K562 (cell line): ENCODE measurements around the gene CFAP107. TPM values are rescaled to one million over a fixed set of nuclear protein-coding genes. Genes with fewer than 3 reads are reported as not detected.

Source experiments
- ATAC-seq: fragments of 200-7000 bp; cut with Tn5 transposase; 3 replicates; pipeline ENCODE4 v1.9.1; 2020; ENCODE audit warnings: moderate library complexity
- BruUV-seq: library from RNA; stranded (reverse); fragments of 400-500 nt; replicated peaks from 2 replicates; lab custom pipeline; 2021; lab: Mats Ljungman, UMichigan
- CTCF ChIA-PET: fragments of 300-600 bp; formaldehyde crosslinking; extraction: SDS; loops from one replicate; lab custom pipeline; 2021; ENCODE audit warnings: low intra/inter-chr PET ratio; lab: Yijun Ruan, JAX
- POLR2A ChIA-PET: fragments of 300-600, 350-650 bp; sonication (Branson Sonifier 250); formaldehyde crosslinking; extraction: SDS; loops from one replicate; lab custom pipeline; 2021; ENCODE audit warnings: antibody characterized with exemption, inconsistent platforms; lab: Yijun Ruan, JAX
- DNase-seq, 4 experiments: peaks; one replicate each; pipeline versions ENCODE4 v3.0.0 to v3.0.0-alpha.2; 2011 to 2018; ENCODE audit warnings: low spot score in 3 of 4, mixed read lengths in 3 of 4; ENCODE audit errors: extremely low read depth in 1 of 4
- FAIRE-seq: peaks from 2 replicates; lab custom pipeline; 2011; peaks lifted over from hg19 to GRCh38; lab: Jason Lieb, UNC
- H2AFZ ChIP-seq: 2 replicates; pipeline ENCODE4 v1.6.0; 2011; ENCODE audit warnings: low read depth, low read length, control low read depth, inconsistent platforms
- H3K27ac ChIP-seq: fragments of 200-600 bp; 3 replicates; pipeline ENCODE4 v1.8.0; 2011; ENCODE audit warnings: low read depth, mild to moderate bottlenecking, control low read depth, inconsistent platforms, low read length, moderate library complexity, mixed read lengths; ENCODE audit errors: extremely low read depth
- H3K27me3 ChIP-seq, 2 experiments: fragments of 300-600 bp in 1 of 2; 2 replicates in 1 of 2; 3 replicates in 1 of 2; pipeline versions ENCODE4 v1.6.0 to v1.8.0; 2011; ENCODE audit warnings: inconsistent platforms in 2 of 2, low read length in 2 of 2, mild to moderate bottlenecking in 1 of 2, mixed read lengths in 1 of 2, moderate library complexity in 1 of 2; ENCODE audit not compliant: control insufficient read depth in 2 of 2, insufficient read depth in 2 of 2
- H3K36me3 ChIP-seq: fragments of 300-600 bp; 3 replicates; pipeline ENCODE4 v1.8.0; 2011; ENCODE audit warnings: mild to moderate bottlenecking, low read length, inconsistent platforms; ENCODE audit not compliant: control insufficient read depth, insufficient read depth
- H3K4me1 ChIP-seq, 2 experiments: fragments of 200-600 bp in 1 of 2; replicated peaks in 1 of 2; 2 replicates in 1 of 2; 3 replicates in 1 of 2; pipeline versions ENCODE4 v1.5.1 to v1.8.0; 2011; ENCODE audit warnings: inconsistent platforms in 2 of 2, low read length in 2 of 2, mild to moderate bottlenecking in 1 of 2, mixed read lengths in 1 of 2, moderate library complexity in 1 of 2; ENCODE audit not compliant: control insufficient read depth in 2 of 2, insufficient read depth in 2 of 2
- H3K4me2 ChIP-seq: 2 replicates; pipeline ENCODE4 v1.6.1; 2011; ENCODE audit warnings: low read length, control low read depth, inconsistent platforms, mixed read lengths; ENCODE audit not compliant: insufficient read depth
- H3K4me3 ChIP-seq: fragments of 200-600 bp; sonication (generic), shearing (Covaris generic); 2 replicates; pipeline ENCODE4 v1.5.1; 2016; ENCODE audit warnings: control low read depth, inconsistent platforms
- H3K79me2 ChIP-seq: fragments of 200-600 bp; 3 replicates; pipeline ENCODE4 v1.8.0; 2011; ENCODE audit warnings: low read length, inconsistent platforms; ENCODE audit not compliant: control insufficient read depth, insufficient read depth
- H3K9ac ChIP-seq, 2 experiments: 2 replicates each; pipeline versions ENCODE4 v1.6.0 to v1.6.1; 2011; ENCODE audit warnings: low read depth in 2 of 2, low read length in 2 of 2, control low read depth in 1 of 2, inconsistent platforms in 1 of 2, mild to moderate bottlenecking in 1 of 2, mixed read lengths in 1 of 2; ENCODE audit not compliant: insufficient read depth in 1 of 2
- H3K9me1 ChIP-seq: one replicate; pipeline ENCODE4 v1.6.0; 2011; ENCODE audit warnings: inconsistent platforms, mild to moderate bottlenecking, low read length, moderate library complexity; ENCODE audit not compliant: control insufficient read depth, insufficient read depth
- H3K9me3 ChIP-seq: replicated peaks from 2 replicates; pipeline ENCODE4 v1.5.1; 2011; ENCODE audit warnings: low read depth, low read length, inconsistent platforms; ENCODE audit not compliant: control insufficient read depth, insufficient read depth
- H4K20me1 ChIP-seq: replicated peaks from 2 replicates; pipeline ENCODE4 v1.6.1; 2011; ENCODE audit warnings: low read length, inconsistent platforms, mixed read lengths; ENCODE audit not compliant: control insufficient read depth, insufficient read depth
- CTCF ChIP-seq, 3 experiments: IDR thresholded peaks in 2 of 3; conservative IDR thresholded peaks in 1 of 3; 2 replicates each; pipeline ENCODE4 v1.5.1; 2011 to 2012; ENCODE audit warnings: low read length in 3 of 3, mild to moderate bottlenecking in 3 of 3, control low read depth in 2 of 3, improper control_type of control experiment in 1 of 3, inconsistent platforms in 1 of 3, low read depth in 1 of 3, mixed read lengths in 1 of 3, moderate library complexity in 1 of 3; ENCODE audit not compliant: insufficient read depth in 2 of 3
- ESRRB ChIP-seq: fragments of 250-450 bp; sonication (Bioruptor Pico); IDR thresholded peaks from 2 replicates; pipeline ENCODE4 v1.5.0; 2020; ENCODE audit warnings: mild to moderate bottlenecking, moderate library complexity, borderline replicate concordance
- MTA3 ChIP-seq: fragments of 450-650 bp; formaldehyde crosslinking; IDR thresholded peaks from 2 replicates; pipeline ENCODE4 v1.6.1; 2017; ENCODE audit warnings: mild to moderate bottlenecking, borderline replicate concordance
- RAD21 ChIP-seq, 2 experiments: fragments of 250-450 bp in 1 of 2; fragments of 450-650 bp in 1 of 2; sonication (Bioruptor Pico) in 1 of 2; formaldehyde crosslinking in 1 of 2; IDR thresholded peaks in 1 of 2; conservative IDR thresholded peaks in 1 of 2; 2 replicates each; pipeline versions ENCODE4 v1.4.0 to v1.8.0; 2020 to 2022; ENCODE audit warnings: mild to moderate bottlenecking in 2 of 2, moderate library complexity in 1 of 2
- WGBS: fragments of 100-300 bp; shearing (Covaris generic); methylation state at CpG from one replicate; pipeline ENCODE4 v1.1.6; 2016; ENCODE audit warnings: low coverage, mixed read lengths; ENCODE audit not compliant: insufficient coverage; ENCODE audit errors: missing lambda C conversion rate; 5-methylcytosine and 5-hydroxymethylcytosine counted together
- in situ Hi-C: fragments of 300-500 bp; cut with MboI; formaldehyde crosslinking; loops from 4 replicates; pipeline ENCODE4 v1.15.0; 2018; ENCODE audit warnings: inconsistent platforms, mixed read lengths
- intact Hi-C: fragments of 100-400 bp; cut with micrococcal nuclease; formaldehyde crosslinking; loops from 2 replicates; pipeline ENCODE4 v1.14.2; 2022
- polyA plus RNA-seq, 8 experiments: library from polyadenylated mRNA; depleted of rRNA in 4 of 8; stranded (reverse) in 5 of 8; unstranded in 3 of 8; fragments of >200 nt; fragmentation: Nextera tagmentation in 2 of 8; fragmentation: Illumina TruSeq in 1 of 8; extraction: Ambion mirVana in 2 of 8; extraction: Trizol in 1 of 8; gene quantifications; 2 replicates each; pipeline versions ENCODE4 v1.2.1 to v1.2.3, GENCODE V29; 2011 to 2014; ENCODE audit warnings: inconsistent platforms in 1 of 8, missing spikeins in 1 of 8
- total RNA-seq, 7 experiments: library from RNA; depleted of rRNA in 6 of 7; stranded (reverse); fragments of >200 nt in 6 of 7; fragmentation: Illumina TruSeq in 2 of 7; extraction: Trizol in 2 of 7; gene quantifications; 2 replicates each; pipeline versions ENCODE4 v1.2.1 to v1.2.3, GENCODE V29; 2011 to 2021; ENCODE audit warnings: low replicate concordance in 1 of 7

Gene CFAP107
- total and polyA plus RNA-seq, 9 of the 15 experiments (the other 6 are each of a cell fraction or from before 2014, with no cell fraction given), result 0.03 to 0.08 TPM; not detected in 7

GRCh38 chr1:12778907-12779306 lies 32.9 kb downstream of the CFAP107 start:
- WGBS, result 0% methylated on average over 6 of the region's 6 CpGs

More at GRCh38 chr1:12778907-12779306, 32.9 kb downstream of the CFAP107 start:
- peaks cover 15 to 42% of the 10 kb centered on the region in 2 experiments; a peak in 4 of 5 replicates for H3K27me3 ChIP-seq
- no peaks in the 10 kb centered on the region for H3K36me3 ChIP-seq
- DNase-seq (no peak), FAIRE-seq (no peak), ATAC-seq (no peak)
- H3K9me3 ChIP-seq, result no peaks in the 10 kb centered on the region
- no peak overlapping the region for H3K4me2 ChIP-seq
- in situ Hi-C loops (loop anchor here (10.0 kb wide), 1 partner anchor 464 kb away; no protein-coding TSS in a partner anchor), intact Hi-C loops (loop anchor here (10.0 kb wide), 3 partner anchors 114 to 654 kb away; no protein-coding TSS in a partner anchor)
- BruUV-seq, result no TSS peak
- no peak overlapping the region for H2AFZ ChIP-seq
- POLR2A ChIA-PET, result interaction anchor here (0.6 kb wide), 1 partner anchor 1072 kb away, joined by 3 read pairs; no protein-coding TSS in a partner anchor
- H3K9ac ChIP-seq, result no peak overlapping the region
- H3K4me1 ChIP-seq, result no peaks in the 10 kb centered on the region
- no peaks in the 10 kb centered on the region for H3K79me2 ChIP-seq
- no peak for TF ChIP-seq MTA3
- TF ChIP-seq RAD21 (CRISPR knock-in tag; conservative IDR thresholded peaks at IDR 0.05 in 1 of 2, IDR thresholded peaks at IDR 0.05 in 1 of 2), result peak; percentile 6 to 18; a peak in 1 of 4 replicates
- no peak for TF ChIP-seq ESRRB (CRISPR knock-in tag)
- TF ChIP-seq CTCF (IDR thresholded peaks at IDR 0.05 in 2 of 3, conservative IDR thresholded peaks at IDR 0.05 in 1 of 3; ENCODE audit: insufficient read depth in 2 of 3, low read depth in 1 of 3, low read length in 3 of 3), result peak in 1 of 3 experiments; percentile 12; a peak in 1 of 6 replicates
- TF ChIP-seq, all 486 proteins: peak for 2
- Histone ChIP-seq H3K9me1 (no peaks in the 10 kb centered on the region), H3K27ac (no peak overlapping the region), H3K4me3 (no peak overlapping the region), H4K20me1 (no peaks in the 10 kb centered on the region)
- CTCF ChIA-PET, result no interaction called here
